Effector memory CD8-positive, alpha-beta T cell (primary cell): ENCODE results near the gene TMEM145.

ENCODE experiments used
- ATAC-seq: fragments of 150-1000 bp; cut with Tn5 transposase; replicated peaks from 2 replicates; pipeline ENCODE4 v1.10.0; 2021; ENCODE audit warnings: mild to moderate bottlenecking, moderate library complexity
- DNase-seq, 3 experiments: peaks; one replicate each; pipeline ENCODE4 v3.0.0; 2021
- H3K27ac Mint-ChIP-seq, 2 donors: one replicate each; pipeline ENCODE4 v1.8.0; 2022; ENCODE audit warnings: mild to moderate bottlenecking in 2 of 2, mixed read lengths in 2 of 2, moderate library complexity in 2 of 2
- H3K27me3 Mint-ChIP-seq, 2 donors: one replicate each; pipeline ENCODE4 v1.8.0; 2022; ENCODE audit warnings: mixed read lengths in 2 of 2
- H3K36me3 Mint-ChIP-seq: one replicate; pipeline ENCODE4 v1.8.0; 2022; ENCODE audit warnings: mild to moderate bottlenecking, moderate library complexity, mixed read lengths; ENCODE audit not compliant: insufficient read depth
- H3K4me1 Mint-ChIP-seq, 2 donors: one replicate each; pipeline ENCODE4 v1.8.0; 2022; ENCODE audit warnings: low read depth in 2 of 2, mixed read lengths in 2 of 2
- H3K4me3 Mint-ChIP-seq, 2 donors: one replicate each; pipeline ENCODE4 v1.8.0; 2022; ENCODE audit warnings: mild to moderate bottlenecking in 2 of 2, mixed read lengths in 2 of 2, moderate library complexity in 2 of 2
- H3K9me3 Mint-ChIP-seq, 2 donors: one replicate each; pipeline ENCODE4 v1.8.0; 2022; ENCODE audit warnings: mixed read lengths in 2 of 2

Gene TMEM145

GRCh38 chr19:42288881-42289555 is 24.1 kb upstream of the TMEM145 start:
- Mint-ChIP-seq H3K4me1 (peaks cover 15% of the 10 kb centered on the region in 2 donors), H3K27ac (no peak overlapping the region), H3K27me3 (no peaks in the 10 kb centered on the region), H3K4me3 (no peak overlapping the region), H3K36me3 (peaks cover 37% of the 10 kb centered on the region), H3K9me3 (no peaks in the 10 kb centered on the region)
- DNase-seq, result no peak
- ATAC-seq, result no peak

GRCh38 chr19:42289556-42290041 is 23.5 kb upstream of the TMEM145 start:
- Mint-ChIP-seq H3K27me3 (no peaks in the 10 kb centered on the region), H3K9me3 (no peaks in the 10 kb centered on the region), H3K27ac (no peak overlapping the region), H3K4me1 (peaks cover 15% of the 10 kb centered on the region in 2 donors), H3K4me3 (no peak overlapping the region), H3K36me3 (peaks cover 40% of the 10 kb centered on the region)
- ATAC-seq, result no peak
- DNase-seq, result no peak

GRCh38 chr19:42290136-42290522 is 23.0 kb upstream of the TMEM145 start:
- Mint-ChIP-seq H3K27ac (no peak overlapping the region), H3K36me3 (peaks cover 35% of the 10 kb centered on the region), H3K9me3 (no peaks in the 10 kb centered on the region), H3K4me3 (no peak overlapping the region), H3K4me1 (peaks cover 9% of the 10 kb centered on the region in 2 donors), H3K27me3 (no peaks in the 10 kb centered on the region)
- DNase-seq (no peak), ATAC-seq (no peak)

- DNase-seq, result peak; percentile 58 to 65 (median 58)
- no peaks in the 10 kb centered on the region for H3K9me3 Mint-ChIP-seq
- no peaks in the 10 kb centered on the region for H3K27me3 Mint-ChIP-seq
- H3K4me3 Mint-ChIP-seq, result no peak overlapping the region
- no peak overlapping the region for H3K27ac Mint-ChIP-seq
- H3K36me3 Mint-ChIP-seq, result peaks cover 39% of the 10 kb centered on the region
- H3K4me1 Mint-ChIP-seq, result peaks cover 5% of the 10 kb centered on the region in 2 donors
- peak; percentile 83 for ATAC-seq
Measured at GRCh38 chr19:42290523-42291434, 22.3 kb upstream of the TMEM145 start.

GRCh38 chr19:42291435-42291810 is 21.7 kb upstream of the TMEM145 start:
- Mint-ChIP-seq H3K4me1 (peaks cover 0 to 2% of the 10 kb centered on the region in 2 donors), H3K36me3 (peaks cover 40% of the 10 kb centered on the region), H3K4me3 (no peak overlapping the region), H3K27me3 (no peaks in the 10 kb centered on the region), H3K9me3 (no peaks in the 10 kb centered on the region), H3K27ac (peak overlapping the region; percentile 3 to 73)
- no peak for ATAC-seq
- DNase-seq, result no peak

- Mint-ChIP-seq H3K9me3 (no peaks in the 10 kb centered on the region), H3K36me3 (peaks cover 43% of the 10 kb centered on the region), H3K27me3 (no peaks in the 10 kb centered on the region), H3K4me1 (peaks cover 0 to 2% of the 10 kb centered on the region in 2 donors), H3K4me3 (no peak overlapping the region), H3K27ac (peak overlapping the region; percentile 3 to 73)
- ATAC-seq (no peak), DNase-seq (no peak)
Measured at GRCh38 chr19:42292042-42292960, 20.8 kb upstream of the TMEM145 start.

GRCh38 chr19:42292963-42293362 is 20.1 kb upstream of the TMEM145 start:
- no peak overlapping the region for H3K27ac Mint-ChIP-seq
- H3K36me3 Mint-ChIP-seq, result peaks cover 43% of the 10 kb centered on the region
- H3K27me3 Mint-ChIP-seq, result no peaks in the 10 kb centered on the region
- ATAC-seq, result no peak
- no peak overlapping the region for H3K4me3 Mint-ChIP-seq
- peaks cover 0 to 2% of the 10 kb centered on the region in 2 donors for H3K4me1 Mint-ChIP-seq
- DNase-seq, result no peak
- no peaks in the 10 kb centered on the region for H3K9me3 Mint-ChIP-seq

- peaks cover 41% of the 10 kb centered on the region for H3K36me3 Mint-ChIP-seq
- ATAC-seq (no peak), DNase-seq (no peak)
- H3K27me3 Mint-ChIP-seq, result no peaks in the 10 kb centered on the region
- no peaks in the 10 kb centered on the region for H3K9me3 Mint-ChIP-seq
- peak overlapping the region in 1 of 2 donors; percentile 66 for H3K27ac Mint-ChIP-seq
- H3K4me3 Mint-ChIP-seq, result no peak overlapping the region
- peaks cover 0 to 2% of the 10 kb centered on the region in 2 donors for H3K4me1 Mint-ChIP-seq
Measured at GRCh38 chr19:42293540-42293939, 19.6 kb upstream of the TMEM145 start.

GRCh38 chr19:42293948-42294347 is 19.2 kb upstream of the TMEM145 start:
- no peak for ATAC-seq
- Mint-ChIP-seq H3K27me3 (no peaks in the 10 kb centered on the region), H3K27ac (peak overlapping the region in 1 of 2 donors; percentile 66)

GRCh38 chr19:42294471-42295137 is 18.5 kb upstream of the TMEM145 start:
- Mint-ChIP-seq H3K27me3 (no peaks in the 10 kb centered on the region), H3K36me3 (peaks cover 40% of the 10 kb centered on the region), H3K27ac (no peak overlapping the region), H3K4me3 (no peak overlapping the region), H3K9me3 (no peaks in the 10 kb centered on the region), H3K4me1 (peaks cover 0 to 2% of the 10 kb centered on the region in 2 donors)
- no peak for ATAC-seq
- no peak for DNase-seq

More at GRCh38 chr19:42293948-42294347, 19.2 kb upstream of the TMEM145 start:
- no peaks in the 10 kb centered on the region for H3K9me3 Mint-ChIP-seq
- DNase-seq, result no peak
- peaks cover 37% of the 10 kb centered on the region for H3K36me3 Mint-ChIP-seq
- no peak overlapping the region for H3K4me3 Mint-ChIP-seq
- H3K4me1 Mint-ChIP-seq, result peaks cover 0 to 2% of the 10 kb centered on the region in 2 donors

- Mint-ChIP-seq H3K27ac (no peak overlapping the region), H3K27me3 (no peaks in the 10 kb centered on the region), H3K36me3 (peaks cover 40% of the 10 kb centered on the region), H3K4me3 (no peak overlapping the region), H3K9me3 (no peaks in the 10 kb centered on the region), H3K4me1 (peaks cover 0 to 2% of the 10 kb centered on the region in 2 donors)
- DNase-seq (no peak), ATAC-seq (no peak)
Measured at GRCh38 chr19:42295342-42295741, 17.8 kb upstream of the TMEM145 start.

GRCh38 chr19:42295831-42296525 is 17.1 kb upstream of the TMEM145 start:
- H3K27me3 Mint-ChIP-seq, result no peaks in the 10 kb centered on the region
- no peak overlapping the region for H3K27ac Mint-ChIP-seq
- ATAC-seq (peak; percentile 93), DNase-seq (peak; percentile 91 to 96 (median 94))
- no peak overlapping the region for H3K4me3 Mint-ChIP-seq
- H3K9me3 Mint-ChIP-seq, result no peaks in the 10 kb centered on the region
- H3K4me1 Mint-ChIP-seq, result peaks cover 0 to 2% of the 10 kb centered on the region in 2 donors
- peaks cover 39% of the 10 kb centered on the region for H3K36me3 Mint-ChIP-seq
